Calu3 (cell line): ENCODE measurements around the gene BTN1A1. TPM values are rescaled to one million over a fixed set of nuclear protein-coding genes. Genes with fewer than 3 reads are reported as not detected.
"Not testable (repeated sequence)": the region's sequence is repeated elsewhere in the genome, so short reads cannot be mapped to it uniquely, and the experiment has no call there.

Experiments
- BruUV-seq: library from RNA; stranded (reverse); fragments of 400-500 nt; replicated peaks from 2 replicates; lab custom pipeline; 2021; lab: Mats Ljungman, UMichigan
- CTCF ChIA-PET: fragments of 300-600 bp; sonication (Branson Sonifier 250); formaldehyde crosslinking; loops from one replicate; lab custom pipeline; 2022; ENCODE audit warnings: antibody characterized with exemption; lab: Charles Lee
- DNase-seq: peaks from one replicate; pipeline ENCODE4 v3.0.0; 2022
- H3K27ac Mint-ChIP-seq: one replicate; pipeline ENCODE4 v1.8.0; 2022; ENCODE audit warnings: mixed read lengths; ENCODE audit not compliant: unreplicated experiment
- H3K27me3 Mint-ChIP-seq: one replicate; pipeline ENCODE4 v1.8.0; 2022; ENCODE audit warnings: mixed read lengths; ENCODE audit not compliant: unreplicated experiment
- H3K36me3 Mint-ChIP-seq: one replicate; pipeline ENCODE4 v1.8.0; 2022; ENCODE audit warnings: mild to moderate bottlenecking, moderate library complexity, mixed read lengths; ENCODE audit not compliant: insufficient read depth, unreplicated experiment
- H3K4me1 Mint-ChIP-seq: one replicate; pipeline ENCODE4 v1.8.0; 2022; ENCODE audit warnings: mild to moderate bottlenecking, low read depth, mixed read lengths; ENCODE audit not compliant: unreplicated experiment
- H3K4me3 Mint-ChIP-seq: one replicate; pipeline ENCODE4 v1.8.0; 2022; ENCODE audit warnings: mild to moderate bottlenecking, low read depth, moderate library complexity, mixed read lengths; ENCODE audit not compliant: unreplicated experiment
- H3K9me3 Mint-ChIP-seq: one replicate; pipeline ENCODE4 v1.8.0; 2022; ENCODE audit warnings: low read depth, mixed read lengths; ENCODE audit not compliant: unreplicated experiment
- CTCF ChIP-seq: fragments of 200-600 bp; IDR thresholded peaks from one replicate; pipeline ENCODE4 v1.8.0; 2022; ENCODE audit warnings: antibody characterized with exemption; ENCODE audit not compliant: unreplicated experiment
- intact Hi-C: fragments of 100-400 bp; cut with micrococcal nuclease; formaldehyde crosslinking; loops from one replicate; pipeline ENCODE4 v1.10.0; 2022; ENCODE audit not compliant: unreplicated experiment
- total RNA-seq: library from RNA; stranded (reverse); gene quantifications from 2 replicates; pipeline ENCODE4 v1.2.3, GENCODE V29; 2022

The BTN1A1 gene
- total RNA-seq, 1 experiment from 2014 or later, result not detected

GRCh38 chr6:26521600-26522391, 21.7 kb downstream of the BTN1A1 start:
- H3K4me3 Mint-ChIP-seq, result peak overlapping the region; percentile 56
- peak overlapping the region; percentile 73 for H3K27ac Mint-ChIP-seq
- peaks cover 29% of the 10 kb centered on the region for H3K36me3 Mint-ChIP-seq
- H3K4me1 Mint-ChIP-seq, result peaks cover 17% of the 10 kb centered on the region
- CTCF ChIA-PET, result interaction anchor here (0.8 to 2.1 kb wide), 6 partner anchors 11 to 132 kb away, joined by 3 to 6 read pairs (median 3); no protein-coding TSS in a partner anchor
- intact Hi-C loops, result no loop called here
- H3K9me3 Mint-ChIP-seq, result no peaks in the 10 kb centered on the region
- peak; percentile 45 for TF ChIP-seq CTCF
- TSS peak; percentile 52 for BruUV-seq
- no peaks in the 10 kb centered on the region for H3K27me3 Mint-ChIP-seq
- DNase-seq, result peak; percentile 93

GRCh38 chr6:26522486-26523228, 22.6 kb downstream of the BTN1A1 start:
- BruUV-seq, result TSS peak; percentile 51
- peaks cover 17% of the 10 kb centered on the region for H3K4me1 Mint-ChIP-seq
- H3K27me3 Mint-ChIP-seq, H3K9me3 Mint-ChIP-seq, intact Hi-C loops: not testable (repeated sequence)
- peak overlapping the region; percentile 73 for H3K27ac Mint-ChIP-seq
- H3K4me3 Mint-ChIP-seq, result peak overlapping the region; percentile 56
- peak; percentile 34 for DNase-seq
- CTCF ChIA-PET, result interaction anchor here (0.9 to 1.0 kb wide), 2 partner anchors 10 to 15 kb away, joined by 3 read pairs; no protein-coding TSS in a partner anchor
- peaks cover 29% of the 10 kb centered on the region for H3K36me3 Mint-ChIP-seq

- intact Hi-C loops, H3K27ac Mint-ChIP-seq, CTCF ChIA-PET, H3K27me3 Mint-ChIP-seq, DNase-seq, H3K4me3 Mint-ChIP-seq, H3K9me3 Mint-ChIP-seq, BruUV-seq: not testable (repeated sequence)
- peaks cover 17% of the 10 kb centered on the region for H3K4me1 Mint-ChIP-seq
- peaks cover 29% of the 10 kb centered on the region for H3K36me3 Mint-ChIP-seq
Measured at GRCh38 chr6:26524314-26524713, 24.2 kb downstream of the BTN1A1 start.

GRCh38 chr6:26524722-26525370, 24.7 kb downstream of the BTN1A1 start:
- Mint-ChIP-seq H3K9me3 (no peaks in the 10 kb centered on the region), H3K4me1 (peaks cover 17% of the 10 kb centered on the region), H3K27me3 (no peaks in the 10 kb centered on the region), H3K27ac (no peak overlapping the region), H3K36me3 (peaks cover 29% of the 10 kb centered on the region), H3K4me3 (no peak overlapping the region)
- TF ChIP-seq CTCF, result no peak
- CTCF ChIA-PET, result interaction anchor here (0.7 kb wide), 1 partner anchor 496 kb away, joined by 6 read pairs; no protein-coding TSS in a partner anchor
- DNase-seq, result no peak
- BruUV-seq, result no TSS peak
- intact Hi-C loops, result no loop called here

GRCh38 chr6:26525838-26526237, 25.7 kb downstream of the BTN1A1 start:
- CTCF ChIA-PET, result no interaction called here

More at GRCh38 chr6:26525838-26526237, 25.7 kb downstream of the BTN1A1 start:
- intact Hi-C loops, result no loop called here
- Mint-ChIP-seq H3K36me3 (peaks cover 23% of the 10 kb centered on the region), H3K9me3 (no peaks in the 10 kb centered on the region), H3K4me1 (peaks cover 17% of the 10 kb centered on the region), H3K27ac (no peak overlapping the region), H3K27me3 (no peaks in the 10 kb centered on the region), H3K4me3 (no peak overlapping the region)
- BruUV-seq, result no TSS peak
- no peak for TF ChIP-seq CTCF
- DNase-seq, result no peak
